HG02588 (cell line): ENCODE results near the gene COLEC12.
A peak's percentile ranks its signal among the peaks of the same experiment; 100 is the strongest.

Experiments used
- ATAC-seq: cut with Tn5 transposase; IDR thresholded peaks from one replicate; pipeline ENCODE4 v1.9.1; 2021; ENCODE audit warnings: mild to moderate bottlenecking, moderate library complexity; ENCODE audit not compliant: unreplicated experiment

COLEC12 gene

DNA sequence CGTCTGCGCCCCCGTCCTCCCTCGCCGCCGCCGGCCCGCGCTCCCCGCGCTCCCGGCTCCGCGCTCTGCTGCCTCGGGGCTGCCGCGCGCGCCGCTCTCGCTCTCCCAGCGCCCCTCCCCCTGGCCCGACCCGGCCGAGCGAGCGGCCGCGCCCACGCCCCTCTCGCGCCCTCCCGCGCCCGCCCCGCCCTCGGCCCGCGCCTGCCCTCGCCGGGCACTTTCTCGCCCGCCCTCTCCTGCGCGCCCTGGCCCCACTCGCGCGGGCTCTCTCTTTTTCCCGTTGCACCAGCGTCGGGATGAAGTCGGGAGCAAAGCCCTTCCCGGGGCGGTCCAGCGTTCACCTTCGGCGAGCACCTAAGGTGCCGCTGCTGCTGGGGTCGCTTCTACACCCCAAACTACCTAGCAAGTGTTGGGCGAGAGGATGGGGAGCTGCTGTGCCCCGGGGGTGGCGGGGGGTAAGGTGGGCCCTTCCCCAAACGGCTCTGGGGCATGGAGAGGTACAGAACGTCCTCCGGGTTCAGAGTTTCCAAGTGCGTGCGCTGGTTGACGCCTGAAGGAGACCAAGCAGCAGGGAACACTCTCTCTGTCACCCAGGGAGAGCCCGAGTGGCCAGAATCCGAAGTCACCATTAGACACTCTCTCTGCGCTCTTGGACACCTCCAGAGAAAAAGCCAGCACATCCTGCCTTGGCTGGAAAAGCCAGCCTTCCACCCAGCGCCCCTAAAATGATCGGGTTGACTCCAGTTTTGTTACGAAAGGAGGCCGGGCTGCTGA lies at the start of gene COLEC12:
Gene COLEC12, minus strand, starts transcription at position 70 of the 774 bp plus-strand sequence. CDS start 187 bp downstream, outside the sequence.
- ATAC-seq, result no peak

DNA sequence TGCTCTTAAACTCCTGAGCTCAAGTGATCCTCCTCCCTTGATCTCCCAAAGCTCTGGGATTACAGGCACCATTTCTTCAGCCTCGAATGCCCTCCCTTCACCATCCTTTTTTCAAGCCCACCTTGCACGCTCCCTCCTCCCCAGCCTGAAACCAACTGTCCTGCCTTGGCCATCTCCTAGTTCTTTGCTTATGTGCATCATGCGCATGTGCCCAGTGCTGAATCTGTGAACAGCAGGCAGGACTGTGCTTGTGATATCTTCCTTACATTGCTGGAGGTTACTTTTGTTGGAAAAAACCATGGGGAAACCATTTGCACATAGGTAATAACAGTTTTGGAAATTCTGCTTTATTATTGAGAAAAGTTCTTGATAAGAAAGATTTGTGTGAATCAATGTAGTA lies 49.5 kb upstream of the COLEC12 start:
- no peak for ATAC-seq

DNA sequence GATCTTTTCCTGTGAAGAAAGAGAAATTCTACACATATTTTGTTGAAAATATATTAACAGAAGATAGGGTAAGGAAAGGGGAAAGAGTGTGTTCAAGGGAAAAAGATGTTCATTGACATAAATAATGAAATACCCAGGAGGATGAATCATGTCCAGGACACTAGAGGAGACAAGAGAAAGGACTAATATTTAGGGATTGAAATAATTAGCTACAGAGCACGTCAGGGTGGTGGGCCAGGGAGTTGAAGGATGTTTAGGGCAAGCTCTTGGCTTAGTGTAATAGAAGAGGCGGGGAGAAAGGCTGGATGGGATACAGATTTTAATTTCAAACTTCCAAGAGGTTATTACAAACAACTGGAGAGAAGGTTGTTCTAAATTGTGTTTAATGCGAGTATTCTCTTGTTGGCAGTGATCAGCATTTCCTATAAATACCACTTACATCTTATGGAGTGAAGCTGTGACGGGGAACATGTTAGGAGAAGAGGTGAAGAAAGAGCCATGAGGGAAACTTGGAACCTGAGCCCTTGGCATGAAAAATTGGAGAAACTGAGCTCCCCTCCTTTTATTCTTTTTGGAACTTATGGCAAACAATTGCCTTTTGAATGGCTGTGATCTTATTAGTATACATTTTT lies 43.1 kb upstream of the COLEC12 start:
- ATAC-seq, result no peak

DNA sequence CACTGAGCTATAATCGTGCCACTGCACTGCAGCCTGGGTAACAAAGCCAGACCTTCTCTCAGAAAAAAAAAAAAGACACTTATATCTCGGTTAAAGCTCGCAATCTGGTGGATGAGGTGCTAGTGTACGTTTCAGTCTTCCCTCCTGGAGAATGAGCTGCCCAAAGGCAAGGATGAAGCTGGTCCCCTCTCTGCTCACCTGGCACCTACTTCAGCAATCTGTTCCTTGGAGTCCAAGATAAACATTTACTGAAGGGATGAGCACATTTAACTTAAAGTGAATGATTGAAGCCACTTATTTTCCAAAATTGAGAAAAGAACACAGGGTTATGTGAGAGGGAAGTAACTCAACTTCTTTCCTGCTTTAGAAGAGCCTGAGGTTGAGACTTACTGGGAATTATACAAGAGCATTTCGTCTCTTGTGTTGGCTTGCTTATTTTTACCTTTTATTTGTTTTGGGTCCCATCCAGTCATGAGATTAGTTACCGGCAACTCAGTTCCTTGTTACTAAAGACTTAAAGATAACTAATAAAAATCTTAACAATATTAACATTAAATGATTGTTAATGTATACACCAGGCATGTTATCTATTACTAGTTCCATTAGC lies 33.6 kb upstream of the COLEC12 start:
- no peak for ATAC-seq

DNA sequence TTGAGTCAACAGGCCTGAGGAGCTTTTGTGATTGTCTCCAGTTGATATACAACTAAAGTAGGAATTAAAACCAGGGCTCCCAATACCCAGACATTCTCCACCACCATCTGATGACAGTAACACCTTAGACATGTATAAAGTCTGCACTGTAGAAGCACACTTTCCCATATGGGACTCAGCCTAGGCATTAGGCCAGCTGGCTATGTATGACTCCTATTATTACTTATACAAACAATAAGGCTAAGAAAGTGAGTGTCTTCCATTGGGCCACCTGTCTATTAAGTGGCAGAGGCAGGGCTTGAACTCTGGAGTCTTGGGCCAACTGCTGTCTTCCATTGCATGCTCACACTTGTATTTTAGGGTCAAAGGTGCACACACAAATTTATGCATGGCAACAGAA lies 32.1 kb upstream of the COLEC12 start:
- no peak for ATAC-seq

DNA sequence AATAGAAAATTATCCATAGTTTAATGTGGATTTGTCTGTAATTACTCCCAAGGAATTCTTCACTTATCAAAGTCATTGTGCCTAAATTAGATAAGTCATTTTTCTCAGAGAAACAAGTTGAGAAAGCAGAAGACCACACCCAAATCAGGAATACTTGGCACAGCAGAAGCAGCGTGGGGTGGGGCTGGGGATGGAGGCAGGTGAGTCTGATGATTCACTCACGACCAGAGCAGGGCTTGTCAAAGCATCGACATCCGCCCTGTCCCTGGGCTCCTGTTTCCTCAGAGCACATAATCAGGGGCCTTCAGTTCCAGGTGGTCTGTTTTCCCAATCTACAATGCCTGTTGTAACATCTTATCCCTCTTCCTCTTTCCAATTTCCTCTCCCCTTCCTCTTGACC lies 31.5 kb upstream of the COLEC12 start:
- ATAC-seq, result no peak

DNA sequence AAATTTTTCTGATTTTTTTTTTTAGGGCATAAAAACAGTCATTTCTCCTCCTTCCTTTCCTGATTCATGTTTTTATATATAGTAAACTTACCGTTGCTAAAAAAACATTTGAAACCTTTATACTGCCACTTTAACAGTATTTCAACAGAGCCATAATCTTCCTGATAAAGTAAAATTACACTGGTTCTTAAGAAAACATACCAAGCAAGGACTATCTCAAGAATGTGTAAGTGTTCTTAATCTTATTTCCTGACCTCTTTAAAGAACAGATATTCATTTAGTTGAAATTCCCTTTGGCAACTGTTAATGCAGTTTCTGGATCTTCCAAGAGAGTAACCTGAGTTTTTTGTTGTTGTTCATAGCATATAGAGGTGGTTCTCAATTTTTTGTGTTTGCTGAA lies 26.6 kb upstream of the COLEC12 start:
- no peak for ATAC-seq

DNA sequence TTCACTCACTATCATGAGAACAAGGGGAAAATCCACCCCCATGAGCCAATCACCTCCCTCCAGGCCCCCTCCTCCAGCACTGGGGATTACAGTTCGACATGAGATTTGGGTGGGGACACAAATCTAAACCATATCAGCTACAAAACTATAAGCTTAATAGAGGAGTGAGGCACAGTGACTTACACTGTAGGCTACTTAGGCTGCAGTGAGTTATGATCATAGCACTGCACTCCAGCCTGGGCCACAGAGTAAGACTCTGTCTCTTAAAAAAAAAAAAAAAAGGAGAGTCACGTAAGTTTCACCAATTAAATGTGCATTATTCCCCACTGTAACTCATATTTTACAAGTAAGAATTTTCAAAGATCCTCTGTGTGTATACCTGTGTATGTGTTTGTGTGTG lies 26.2 kb upstream of the COLEC12 start:
- ATAC-seq, result no peak

DNA sequence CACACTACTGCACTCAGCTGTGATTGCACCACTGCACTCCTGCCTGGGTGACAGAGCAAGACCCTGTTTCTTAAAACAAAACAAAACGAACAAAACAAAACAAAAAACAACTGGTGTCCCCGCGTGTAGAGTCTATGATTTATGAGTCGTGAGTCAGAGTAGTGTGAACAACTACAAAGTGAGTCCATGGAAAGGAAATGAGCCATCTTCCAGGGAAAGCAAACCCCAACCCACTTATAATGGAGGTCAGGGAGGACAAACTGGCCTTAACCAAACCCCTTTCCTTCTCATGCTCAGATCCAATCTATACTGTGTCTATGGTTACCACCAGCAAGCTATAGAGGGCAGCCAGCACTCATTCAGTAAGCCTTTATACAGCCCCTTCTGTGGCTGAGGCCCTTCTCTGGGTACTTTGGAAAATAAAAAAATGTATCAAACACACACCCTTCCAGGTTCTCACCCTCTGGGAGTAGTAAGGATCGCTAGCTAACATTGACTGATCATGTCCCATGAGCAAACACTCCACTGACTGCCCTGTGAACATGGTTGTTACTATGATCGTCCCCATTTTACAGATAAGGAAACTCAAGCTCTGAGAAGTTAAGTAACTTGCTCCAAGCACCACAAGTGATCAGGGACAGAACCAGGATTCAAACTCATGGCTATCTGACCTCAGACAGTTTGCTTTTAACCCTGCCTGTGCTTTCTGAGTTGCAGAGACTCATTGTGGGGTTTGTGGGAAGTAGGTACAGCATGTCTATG lies 24.7 kb upstream of the COLEC12 start:
- no peak for ATAC-seq

DNA sequence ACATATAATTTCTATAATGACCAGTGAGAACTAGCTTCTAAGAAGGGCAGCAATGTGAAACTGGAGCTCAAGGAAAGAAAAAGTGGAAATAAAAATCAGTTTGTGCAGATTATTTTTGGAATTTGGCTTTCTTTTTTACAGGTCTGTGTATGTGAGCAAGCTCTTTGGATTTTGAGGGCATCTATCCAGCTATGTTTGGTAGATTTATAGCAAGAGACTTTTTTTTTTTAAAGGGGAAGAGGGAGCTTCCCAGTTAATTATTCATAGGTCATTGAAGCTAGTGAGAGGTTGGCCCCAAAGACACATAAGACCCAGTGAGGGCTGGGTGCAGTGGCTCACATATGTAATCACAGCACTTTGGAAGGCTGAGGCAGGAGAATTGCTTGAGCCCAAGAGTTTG lies 24.0 kb upstream of the COLEC12 start:
- ATAC-seq, result no peak

DNA sequence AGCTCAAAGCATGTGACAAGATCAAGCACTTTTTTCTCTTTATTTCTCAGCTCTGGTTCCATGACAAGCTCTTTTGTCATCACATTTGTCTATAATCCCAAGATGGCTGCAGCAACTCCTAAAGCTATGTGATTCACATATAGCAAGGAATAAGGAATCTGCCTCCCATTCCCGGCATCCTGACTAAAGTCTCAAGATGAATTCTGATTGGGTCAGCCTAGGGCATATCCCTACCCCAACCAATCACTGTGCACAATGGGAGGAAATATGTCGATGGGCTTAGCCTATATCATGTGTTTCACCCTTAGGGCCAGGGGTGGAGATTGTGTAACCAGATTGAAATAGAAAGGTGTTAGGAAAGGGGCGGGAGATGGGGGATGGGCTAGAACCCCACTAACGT lies 23.1 kb upstream of the COLEC12 start:
- no peak for ATAC-seq

DNA sequence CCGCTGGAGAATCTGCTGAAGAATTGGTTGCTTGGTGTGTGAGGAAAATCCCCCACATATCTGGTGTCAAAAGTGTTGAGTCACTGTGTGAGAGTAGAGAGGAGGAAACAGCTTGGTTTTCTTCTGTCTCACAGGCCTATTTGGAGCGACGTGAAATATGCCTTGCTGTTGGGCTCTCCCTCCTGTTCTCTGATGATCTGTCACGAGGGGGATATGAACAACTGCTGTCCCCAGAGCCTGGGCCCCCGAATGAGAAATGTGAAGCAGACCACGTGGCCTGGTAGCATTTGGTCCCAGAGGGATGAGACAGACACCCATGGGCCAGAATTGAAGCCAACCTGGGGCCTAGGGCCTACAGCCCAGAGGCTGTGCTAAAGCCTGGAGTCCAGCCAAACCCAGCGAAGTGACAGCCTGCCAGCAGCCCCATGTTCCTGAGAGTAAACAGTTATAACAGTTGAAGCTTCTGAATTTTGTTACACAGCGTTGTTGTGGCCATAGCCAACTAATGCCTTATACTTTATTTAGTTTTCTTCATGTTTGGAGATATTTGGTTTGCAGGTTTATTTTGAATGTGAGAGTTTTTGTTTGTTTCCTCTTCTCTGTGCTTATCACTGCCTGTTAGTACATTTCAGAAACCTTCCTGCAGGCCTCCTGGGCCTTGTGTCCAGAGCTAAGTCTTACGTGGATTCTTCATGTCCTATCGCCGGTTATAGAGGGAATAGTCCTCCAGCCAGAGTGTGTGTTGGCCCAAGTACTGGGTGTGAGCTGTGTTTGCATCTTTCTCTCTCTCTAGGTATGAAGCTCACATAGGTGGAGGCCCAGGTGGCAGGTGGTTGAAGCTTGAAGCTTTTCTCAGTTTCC lies 18.7 kb upstream of the COLEC12 start:
- ATAC-seq, result peak; percentile 92

DNA sequence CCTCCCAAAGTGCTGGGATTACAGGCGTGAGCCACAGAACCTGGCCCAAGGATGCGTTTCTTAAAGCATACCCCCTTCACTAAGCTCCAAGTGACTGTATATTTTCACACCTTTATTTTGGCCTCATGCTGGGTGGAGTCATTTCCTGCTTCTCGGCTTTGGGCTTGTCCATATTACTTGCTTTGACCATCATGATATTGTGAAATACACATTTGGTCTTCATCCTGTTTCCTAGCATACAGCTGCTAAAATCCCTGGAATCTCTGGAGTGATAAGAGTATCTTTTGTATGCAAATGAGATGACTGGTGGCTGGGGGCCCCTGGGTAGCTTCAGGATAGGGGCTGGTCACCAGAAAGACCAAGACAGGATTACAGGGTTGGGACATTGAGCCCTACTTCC lies 17.6 kb upstream of the COLEC12 start:
- no peak for ATAC-seq

DNA sequence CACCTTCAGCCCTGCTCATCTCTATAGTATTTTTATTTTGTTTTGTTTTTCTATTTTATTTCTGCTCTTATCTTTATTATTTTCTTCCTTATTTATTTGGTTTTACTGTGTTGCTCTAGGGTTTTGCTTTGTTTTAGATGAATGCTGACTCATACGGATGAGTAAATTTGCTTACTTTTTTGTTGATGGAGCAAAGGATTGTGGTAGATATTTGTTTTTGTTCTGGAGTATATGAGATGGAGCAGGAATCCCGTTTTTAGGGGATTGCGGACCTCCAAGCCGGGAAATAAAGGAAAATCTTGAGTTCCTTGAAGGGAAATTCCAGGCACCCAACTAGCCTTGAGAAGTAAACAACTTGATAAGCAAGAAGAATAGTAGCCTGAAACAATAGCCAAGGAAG lies 15.3 kb upstream of the COLEC12 start:
- ATAC-seq, result no peak

DNA sequence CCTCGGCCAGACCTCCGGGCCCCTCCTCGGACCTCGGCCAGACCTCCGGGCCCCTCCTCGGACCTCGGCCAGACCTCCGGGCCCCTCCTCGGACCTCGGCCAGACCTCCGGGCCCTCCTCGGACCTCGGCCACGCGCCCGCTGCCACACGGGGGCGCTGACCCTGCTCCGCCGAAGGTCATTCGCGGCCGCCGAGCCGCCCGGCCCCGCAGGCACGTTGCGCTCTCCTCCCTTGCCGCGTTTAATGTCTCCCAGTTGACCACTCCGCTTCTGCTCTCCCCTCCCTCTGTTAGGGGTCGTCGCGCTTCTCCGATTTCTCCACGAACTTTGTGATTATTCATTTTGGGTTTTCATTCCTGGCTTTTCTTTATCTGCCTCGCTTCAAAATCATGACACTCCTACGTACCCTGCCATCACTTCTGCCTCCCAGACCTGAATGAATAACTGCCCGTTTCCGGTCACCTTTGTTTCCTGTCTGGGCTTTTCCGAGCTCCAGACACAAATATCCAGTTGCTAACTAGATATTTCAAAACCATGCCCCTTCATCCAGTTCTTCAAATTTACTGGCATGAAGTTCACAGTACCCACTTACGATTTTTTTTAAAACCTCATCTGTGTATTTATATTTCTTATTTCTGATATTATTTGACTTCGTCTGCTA lies 14.8 kb upstream of the COLEC12 start:
- ATAC-seq, result no peak

DNA sequence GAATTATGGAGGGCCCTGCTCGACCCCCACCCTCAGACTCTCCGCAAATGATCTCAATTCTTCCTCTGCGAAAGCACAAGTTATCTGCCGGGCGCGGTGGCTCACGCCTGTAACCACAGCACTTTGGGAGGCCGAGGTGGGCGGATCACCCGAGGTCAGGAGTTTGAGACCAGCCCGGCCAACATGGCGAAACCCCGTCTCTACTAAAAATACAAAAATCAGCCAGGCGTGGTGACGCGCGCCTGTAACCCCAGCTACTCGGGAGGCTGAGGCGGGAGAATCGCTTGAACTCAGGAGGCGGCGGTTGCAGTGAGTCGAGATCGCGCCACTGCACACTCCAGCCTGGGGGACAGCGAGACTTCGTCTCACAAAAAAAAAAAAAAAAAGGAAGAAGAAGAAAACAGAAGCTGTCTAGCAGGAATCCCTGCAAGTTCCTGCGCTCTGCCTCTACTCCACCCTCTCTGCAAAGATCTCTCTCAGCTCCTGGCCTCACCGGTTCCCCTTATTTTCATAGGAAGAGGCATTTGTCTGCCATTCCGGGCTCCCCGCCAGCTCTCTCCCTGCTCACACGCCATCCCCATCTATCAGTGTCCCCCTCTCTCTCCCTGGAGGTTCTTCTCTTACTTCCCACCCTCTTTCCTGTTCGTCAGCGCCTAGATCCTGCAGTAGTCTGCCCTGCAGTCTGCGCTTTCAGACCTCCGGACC lies 13.5 kb upstream of the COLEC12 start:
- no peak for ATAC-seq

DNA sequence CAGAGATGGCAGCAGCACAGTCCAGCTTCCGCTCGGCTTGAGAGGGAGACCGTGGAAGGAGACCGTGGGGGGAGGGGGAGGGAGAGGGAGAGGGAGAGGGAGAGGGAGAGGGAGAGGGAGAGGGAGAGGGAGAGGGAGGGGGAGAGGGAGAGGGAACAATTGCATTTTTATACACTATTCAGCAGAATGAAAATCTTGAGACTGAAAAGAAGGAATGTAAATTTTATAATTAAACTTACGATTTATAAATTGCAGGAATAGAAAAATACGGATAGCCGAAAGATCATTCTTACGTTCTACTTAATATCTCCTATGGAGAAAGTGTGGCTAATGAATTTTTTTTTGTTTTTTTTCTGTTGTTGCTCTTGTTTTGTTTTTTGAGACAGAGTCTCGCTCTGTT lies 12.5 kb upstream of the COLEC12 start:
- ATAC-seq, result no peak

DNA sequence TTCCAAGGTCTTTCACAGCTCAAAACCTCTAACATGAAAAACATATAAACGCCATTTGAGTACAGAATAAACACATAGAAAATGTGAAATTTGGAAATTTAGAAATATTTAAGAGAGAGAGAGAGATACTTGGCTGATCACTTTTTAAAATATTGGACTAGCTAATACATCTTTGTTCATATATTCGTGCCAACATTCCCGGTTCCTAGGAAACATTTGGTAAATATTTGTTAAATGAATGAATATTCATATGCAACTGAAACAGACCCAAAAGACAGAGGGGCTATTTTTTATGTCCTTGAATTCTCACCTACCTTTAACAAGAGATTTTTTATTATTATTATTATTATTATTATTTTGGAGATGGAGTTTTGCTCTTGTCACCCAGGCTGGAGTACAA lies 8.3 kb upstream of the COLEC12 start:
- ATAC-seq, result no peak

DNA sequence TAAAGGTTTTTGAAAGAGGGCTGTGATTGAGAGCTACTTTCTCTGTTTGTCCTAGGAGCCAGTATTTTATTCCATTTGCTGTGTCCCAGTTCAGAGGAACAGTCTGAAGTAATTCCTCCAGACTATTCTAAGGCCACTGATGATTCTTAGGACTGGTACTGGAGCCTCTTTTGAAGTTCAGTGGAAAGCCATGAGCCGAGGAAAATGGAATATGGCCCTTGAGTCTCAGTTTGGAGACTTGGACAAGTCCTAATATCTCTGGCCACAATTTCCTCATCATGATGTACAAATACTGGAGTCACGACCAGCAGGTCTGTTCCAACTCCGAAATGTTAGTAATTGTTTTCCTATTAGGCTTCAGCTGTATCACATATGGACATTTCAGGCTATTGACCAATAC lies 7.1 kb upstream of the COLEC12 start:
- ATAC-seq, result no peak
